Stimulated activated CD4-positive, alpha-beta T cell treated with anti-CD3 and anti-CD28 coated beads, TNF-alpha, amount 100 ng/mL, for 4 hours (primary cell): Measurements from ENCODE around the gene PDE1C.
"Not testable (repeated sequence)": the region's sequence is repeated elsewhere in the genome, so short reads cannot be mapped to it uniquely, and the experiment has no call there.

Source experiments
- DNase-seq, 3 experiments: peaks; one replicate each; pipeline ENCODE4 v3.0.0-alpha.2; 2020; ENCODE audit warnings: low read depth in 3 of 3

The PDE1C gene

GRCh38 chr7:32070406-32071360 lies at the start of gene PDE1C:
PDE1C (minus strand) TSS chr7:32070407.
- DNase-seq = no peak

GRCh38 chr7:32119790-32120196 lies 49.6 kb upstream of the PDE1C start:
- DNase-seq = no peak

GRCh38 chr7:32117837-32118236 lies 47.6 kb upstream of the PDE1C start:
- no peak for DNase-seq

- DNase-seq = no peak
Measured at GRCh38 chr7:32116436-32116835, 46.2 kb upstream of the PDE1C start.

- no peak for DNase-seq
Measured at GRCh38 chr7:32115831-32116230, 45.6 kb upstream of the PDE1C start.

- DNase-seq = no peak
Measured at GRCh38 chr7:32108651-32109050, 38.4 kb upstream of the PDE1C start.

GRCh38 chr7:32104766-32105165 lies 34.6 kb upstream of the PDE1C start:
- DNase-seq = no peak

GRCh38 chr7:32103361-32103760 lies 33.2 kb upstream of the PDE1C start:
- DNase-seq = no peak

- no peak for DNase-seq
Measured at GRCh38 chr7:32102432-32102873, 32.2 kb upstream of the PDE1C start.

GRCh38 chr7:32100407-32100907 lies 30.2 kb upstream of the PDE1C start:
- no peak for DNase-seq

GRCh38 chr7:32094516-32094915 lies 24.3 kb upstream of the PDE1C start:
- no peak for DNase-seq

GRCh38 chr7:32093415-32094408 lies 23.5 kb upstream of the PDE1C start:
- no peak for DNase-seq

GRCh38 chr7:32092346-32092745 lies 22.1 kb upstream of the PDE1C start:
- DNase-seq = no peak

- DNase-seq = no peak
Measured at GRCh38 chr7:32091608-32092210, 21.5 kb upstream of the PDE1C start.

GRCh38 chr7:32089678-32090077 lies 19.5 kb upstream of the PDE1C start:
- no peak for DNase-seq

- DNase-seq = no peak
Measured at GRCh38 chr7:32089256-32089655, 19.0 kb upstream of the PDE1C start.

GRCh38 chr7:32088451-32088881 lies 18.3 kb upstream of the PDE1C start:
- DNase-seq = no peak

- no peak for DNase-seq
Measured at GRCh38 chr7:32079510-32079909, 9.3 kb upstream of the PDE1C start.

- no peak for DNase-seq
Measured at GRCh38 chr7:32078824-32079223, 8.6 kb upstream of the PDE1C start.

- no peak for DNase-seq
Measured at GRCh38 chr7:32077806-32078205, 7.6 kb upstream of the PDE1C start.

GRCh38 chr7:32076802-32077201 lies 6.6 kb upstream of the PDE1C start:
- not testable (repeated sequence) for DNase-seq

GRCh38 chr7:32075612-32076011 lies 5.4 kb upstream of the PDE1C start:
- DNase-seq = no peak
